ENCODE measurements around the gene TIAM2. TPM values are rescaled to one million over a fixed set of nuclear protein-coding genes. Genes with fewer than 3 reads are reported as not detected.
"Not testable (repeated sequence)": the region's sequence is repeated elsewhere in the genome, so short reads cannot be mapped to it uniquely, and the experiment has no call there.

The TIAM2 gene
- total RNA-seq, 2 donors from 2014 or later: 2.6 to 5.5 TPM

DNA sequence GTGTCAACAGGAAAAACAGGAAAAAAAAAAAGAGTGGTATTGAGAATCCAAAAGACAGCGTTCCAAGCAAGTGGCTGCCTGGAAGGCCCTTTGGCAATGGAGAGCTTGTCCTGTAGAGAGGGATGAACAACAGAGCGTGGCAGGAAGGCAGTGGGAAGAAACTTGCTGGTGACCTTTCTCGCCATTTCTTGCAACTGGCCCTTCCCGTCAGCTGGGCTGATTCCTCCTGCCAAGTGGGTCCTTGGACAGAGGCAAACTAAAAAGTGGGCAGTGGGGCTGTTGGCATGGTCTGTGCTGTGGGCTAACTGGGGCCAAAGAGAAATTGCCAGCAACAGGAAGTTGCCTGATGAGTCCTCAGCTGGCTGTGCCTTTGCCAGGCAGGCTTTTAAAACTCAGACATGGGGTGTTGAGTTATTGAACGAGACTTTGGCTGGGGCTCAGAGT, 224.8 kb downstream of the TIAM2 start:
- H3K4me1 Mint-ChIP-seq: peaks cover 6% of the 10 kb centered on the region
- H3K4me3 Mint-ChIP-seq: no peak overlapping the region
- no peaks in the 10 kb centered on the region for H3K36me3 Mint-ChIP-seq (ENCODE audit: low read depth)
- ATAC-seq (no peak), DNase-seq (no peak)
- peaks cover 34% of the 10 kb centered on the region for H3K27me3 Mint-ChIP-seq
- H3K9me3 ChIP-seq (ENCODE audit: control insufficient read depth, low read length, poor library complexity, severe bottlenecking): no peaks in the 10 kb centered on the region
- H3K27ac Mint-ChIP-seq: no peak overlapping the region

DNA sequence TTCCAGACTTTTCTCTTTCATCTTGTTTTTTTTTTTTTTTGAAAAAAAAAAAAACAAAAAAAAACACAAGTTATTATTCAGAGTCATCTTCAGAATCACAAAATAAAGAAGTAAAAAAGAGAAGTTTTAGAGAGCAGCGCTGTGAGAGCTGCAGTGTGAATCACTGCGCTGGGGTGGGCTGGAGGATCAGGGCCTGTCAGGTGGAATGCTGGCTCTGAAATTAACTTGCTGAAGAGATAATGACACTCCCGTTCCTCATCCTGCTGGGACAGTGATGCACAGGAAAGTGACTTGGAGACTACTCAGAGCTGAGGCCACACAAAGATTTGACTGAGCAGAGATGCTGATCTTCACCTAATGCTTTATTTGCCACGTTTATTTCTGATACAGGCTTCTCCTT, 226.0 kb downstream of the TIAM2 start:
- H3K27ac Mint-ChIP-seq: no peak overlapping the region
- no peak for ATAC-seq
- peaks cover 6% of the 10 kb centered on the region for H3K4me1 Mint-ChIP-seq
- no peaks in the 10 kb centered on the region for H3K36me3 Mint-ChIP-seq (ENCODE audit: low read depth)
- no peak for DNase-seq
- H3K27me3 Mint-ChIP-seq: peaks cover 34% of the 10 kb centered on the region
- H3K9me3 ChIP-seq (ENCODE audit: control insufficient read depth, low read length, poor library complexity, severe bottlenecking): no peaks in the 10 kb centered on the region
- H3K4me3 Mint-ChIP-seq: no peak overlapping the region

DNA sequence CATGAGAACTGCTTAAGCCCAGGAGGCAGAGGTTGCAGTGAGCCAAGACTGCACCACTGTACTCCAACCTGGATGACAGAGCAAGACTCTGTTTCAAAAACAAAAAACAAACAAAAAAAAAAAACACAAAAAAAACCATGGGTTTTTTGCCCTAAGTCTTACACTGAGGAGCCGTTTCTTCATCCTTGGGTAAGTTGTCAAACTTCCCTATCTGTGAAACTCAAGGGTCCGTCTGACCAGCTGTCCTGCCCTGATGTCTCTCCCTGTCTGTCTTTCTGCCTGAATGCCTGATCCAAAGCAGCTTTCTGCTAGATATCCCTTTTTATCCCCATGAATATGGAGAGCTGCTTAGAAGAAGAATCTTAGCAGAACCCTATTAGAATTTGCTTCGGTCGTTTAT, 227.4 kb downstream of the TIAM2 start:
- H3K27me3 Mint-ChIP-seq: peaks cover 32% of the 10 kb centered on the region
- no peaks in the 10 kb centered on the region for H3K36me3 Mint-ChIP-seq (ENCODE audit: low read depth)
- no peak overlapping the region for H3K27ac Mint-ChIP-seq
- DNase-seq: no peak
- H3K4me1 Mint-ChIP-seq: peaks cover 6% of the 10 kb centered on the region
- ATAC-seq: no peak
- H3K4me3 Mint-ChIP-seq: no peak overlapping the region
- H3K9me3 ChIP-seq (ENCODE audit: control insufficient read depth, low read length, poor library complexity, severe bottlenecking): no peaks in the 10 kb centered on the region

DNA sequence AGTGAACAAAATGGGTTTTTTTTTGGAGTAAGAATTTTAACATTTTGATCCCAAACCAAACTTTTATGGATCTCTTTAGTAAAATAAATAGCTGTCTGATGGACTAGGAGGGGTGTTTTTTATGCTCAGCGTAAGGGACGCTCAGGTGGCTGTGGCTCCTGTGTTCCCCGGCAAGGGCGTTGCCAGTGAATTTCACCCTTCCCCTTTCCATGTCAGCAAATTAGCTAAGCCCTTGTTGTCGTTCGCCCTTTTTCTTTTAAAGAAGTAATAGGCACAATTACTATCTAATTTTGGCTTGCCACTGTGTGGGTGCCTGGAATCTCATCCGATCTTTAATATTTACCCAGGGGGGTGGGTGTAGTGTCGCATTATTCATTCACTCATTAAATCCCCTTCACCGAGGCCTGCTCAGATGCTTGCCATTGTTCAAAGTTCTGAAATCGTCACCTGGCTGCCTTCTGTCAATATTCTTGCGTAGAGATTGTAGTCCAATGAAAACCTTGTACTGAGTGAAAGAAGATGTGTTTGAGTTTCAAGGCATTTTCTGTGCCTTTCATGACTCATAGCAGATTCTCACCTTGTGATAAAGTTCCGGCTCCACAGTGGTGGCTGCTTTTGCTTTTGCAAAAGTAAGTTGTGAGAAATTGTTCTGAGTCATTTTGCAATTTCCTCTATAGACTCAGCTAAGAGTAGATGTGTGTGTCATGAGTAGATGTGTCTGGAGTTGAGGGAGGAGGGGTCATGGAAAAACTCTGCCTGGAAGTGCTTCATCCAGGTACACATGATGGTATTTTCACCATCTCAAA, 228.7 kb downstream of the TIAM2 start:
- no peak overlapping the region for H3K4me3 Mint-ChIP-seq

DNA sequence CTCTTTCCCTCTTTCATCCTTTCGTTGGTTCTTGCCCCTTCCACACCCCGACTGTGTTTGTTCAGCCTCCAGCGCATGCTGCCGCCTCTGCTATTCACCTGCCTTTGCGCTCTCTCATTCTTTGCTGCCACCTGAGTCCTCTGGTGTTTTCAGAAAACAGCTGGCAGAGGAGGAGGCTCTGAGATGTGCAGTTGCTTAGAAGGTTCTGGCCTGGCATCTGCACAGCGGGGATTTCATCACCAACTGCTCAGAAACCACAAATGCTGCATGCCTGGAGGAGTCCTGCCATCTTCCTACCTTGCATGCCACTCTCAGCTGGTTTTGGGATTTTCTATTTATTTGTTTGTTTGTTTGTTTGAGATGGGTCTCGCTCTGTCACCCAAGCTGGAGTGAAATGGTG, 229.5 kb downstream of the TIAM2 start:
- no peak overlapping the region for H3K4me3 Mint-ChIP-seq
- no peaks in the 10 kb centered on the region for H3K9me3 ChIP-seq (ENCODE audit: control insufficient read depth, low read length, poor library complexity, severe bottlenecking)
- ATAC-seq: no peak
- no peak for DNase-seq
- no peak overlapping the region for H3K27ac Mint-ChIP-seq
- H3K4me1 Mint-ChIP-seq: peaks cover 4% of the 10 kb centered on the region
- H3K27me3 Mint-ChIP-seq: peaks cover 34% of the 10 kb centered on the region
- H3K36me3 Mint-ChIP-seq (ENCODE audit: low read depth): no peaks in the 10 kb centered on the region

More for the DNA sequence above, 228.7 kb downstream of the TIAM2 start:
- H3K27me3 Mint-ChIP-seq: peaks cover 37% of the 10 kb centered on the region
- ATAC-seq (peak; percentile 50), DNase-seq (no peak)
- no peaks in the 10 kb centered on the region for H3K9me3 ChIP-seq (ENCODE audit: control insufficient read depth, low read length, poor library complexity, severe bottlenecking)
- H3K27ac Mint-ChIP-seq: no peak overlapping the region
- H3K36me3 Mint-ChIP-seq (ENCODE audit: low read depth): no peaks in the 10 kb centered on the region
- H3K4me1 Mint-ChIP-seq: peaks cover 6% of the 10 kb centered on the region

DNA sequence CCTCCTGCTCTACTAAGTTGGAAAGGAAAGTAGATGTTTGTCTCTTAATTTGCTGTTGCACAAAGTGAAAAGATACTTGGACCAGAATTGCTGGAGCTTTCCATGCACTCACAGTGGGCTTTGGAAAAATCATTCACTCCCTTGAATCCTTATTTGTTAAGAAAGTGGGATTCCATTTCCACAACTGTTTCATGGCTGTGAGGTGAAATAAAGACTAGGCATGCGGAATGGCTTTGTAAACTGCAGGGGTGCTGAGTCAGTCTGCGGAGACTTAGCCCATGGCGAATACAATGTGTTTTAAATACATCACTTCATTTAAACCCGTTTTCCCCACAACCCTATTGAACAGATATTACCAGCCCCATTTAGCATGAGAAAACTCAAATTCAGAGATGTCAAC, 231.9 kb downstream of the TIAM2 start:
- no peaks in the 10 kb centered on the region for H3K9me3 ChIP-seq (ENCODE audit: control insufficient read depth, low read length, poor library complexity, severe bottlenecking)
- Mint-ChIP-seq H3K36me3 (ENCODE audit: low read depth) (no peaks in the 10 kb centered on the region), H3K27me3 (peaks cover 30% of the 10 kb centered on the region), H3K4me1 (peaks cover 4% of the 10 kb centered on the region), H3K4me3 (no peak overlapping the region), H3K27ac (no peak overlapping the region)
- ATAC-seq (no peak), DNase-seq (no peak)

DNA sequence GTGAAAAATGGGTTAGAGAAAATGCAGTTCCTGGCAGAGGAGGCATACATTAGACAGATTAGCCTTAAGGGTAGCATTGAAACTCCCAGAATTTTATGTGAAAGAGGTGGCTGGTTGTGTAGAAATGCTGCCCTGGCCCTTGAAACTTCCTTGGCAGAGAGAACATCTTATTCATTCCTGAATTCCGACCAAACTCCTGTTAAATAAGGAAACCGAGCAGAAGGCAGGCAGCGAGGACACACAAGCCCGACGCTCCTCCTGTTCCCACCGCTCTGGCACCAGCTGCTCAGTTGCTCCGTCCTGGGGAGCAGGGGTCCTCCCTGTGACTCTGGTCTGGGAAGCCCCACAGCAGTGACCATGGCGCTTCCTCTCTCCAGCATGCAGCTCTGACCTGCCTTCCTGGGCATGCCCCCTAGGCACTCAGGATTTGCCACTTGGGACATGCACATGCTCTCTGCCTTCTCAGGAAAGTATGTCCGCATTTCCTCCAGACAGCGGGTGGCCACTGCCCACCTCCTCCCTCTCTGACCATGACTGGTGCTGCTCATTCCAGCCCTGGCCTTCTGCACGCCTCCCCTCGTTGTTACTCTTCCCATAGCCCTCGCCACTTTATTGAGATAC, 233.5 kb downstream of the TIAM2 start:
- Mint-ChIP-seq H3K4me3 (no peak overlapping the region), H3K36me3 (ENCODE audit: low read depth) (no peaks in the 10 kb centered on the region), H3K4me1 (peaks cover 4% of the 10 kb centered on the region), H3K27me3 (peaks cover 29% of the 10 kb centered on the region), H3K27ac (no peak overlapping the region)
- no peak for ATAC-seq
- no peak for DNase-seq
- H3K9me3 ChIP-seq (ENCODE audit: control insufficient read depth, low read length, poor library complexity, severe bottlenecking): no peaks in the 10 kb centered on the region

DNA sequence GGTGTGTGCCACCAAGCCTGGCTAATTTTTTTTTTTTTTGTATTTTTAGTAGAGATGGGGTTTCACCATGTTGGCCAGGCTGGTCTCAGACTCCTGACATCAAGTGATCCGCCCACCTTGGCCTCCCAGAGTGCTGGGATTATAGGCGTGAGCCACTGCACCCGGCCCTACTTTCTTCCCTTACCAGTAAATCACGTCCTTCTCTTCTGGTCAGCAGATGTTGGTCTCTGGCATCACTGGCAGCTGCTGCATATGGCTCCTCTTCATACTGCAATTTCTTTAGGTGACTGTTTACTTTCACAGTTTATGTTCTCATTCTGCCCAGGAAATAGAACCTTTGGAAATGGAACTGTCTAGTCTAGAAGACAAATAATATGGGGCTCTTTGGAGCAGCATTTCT, 235.9 kb downstream of the TIAM2 start:
- H3K4me3 Mint-ChIP-seq; ATAC-seq; H3K27ac Mint-ChIP-seq; H3K4me1 Mint-ChIP-seq; H3K9me3 ChIP-seq (ENCODE audit: control insufficient read depth, low read length, poor library complexity, severe bottlenecking); H3K36me3 Mint-ChIP-seq (ENCODE audit: low read depth); DNase-seq: not testable (repeated sequence)
- H3K27me3 Mint-ChIP-seq: peaks cover 19% of the 10 kb centered on the region

DNA sequence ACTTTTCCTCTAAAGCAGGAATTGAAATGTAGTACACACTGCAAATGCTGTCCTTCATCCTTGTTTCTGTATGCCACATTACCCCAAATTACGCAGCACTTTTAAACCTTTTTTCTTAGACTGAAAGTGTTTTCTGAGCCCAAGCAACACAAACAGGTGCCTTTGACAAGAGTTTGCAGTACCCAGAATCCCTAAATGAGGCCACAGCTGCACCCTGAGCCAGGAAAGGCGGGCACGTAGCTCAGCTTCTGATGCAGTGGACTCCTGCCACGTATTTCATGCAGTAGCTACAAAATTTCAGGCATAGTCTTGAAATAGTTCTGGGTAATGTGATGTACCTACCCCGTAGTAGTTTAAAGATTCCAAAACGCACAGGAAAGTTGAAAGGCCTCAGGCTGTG, 237.7 kb downstream of the TIAM2 start:
- no peak overlapping the region for H3K27ac Mint-ChIP-seq
- no peak overlapping the region for H3K4me3 Mint-ChIP-seq
- H3K4me1 Mint-ChIP-seq: peaks cover 3% of the 10 kb centered on the region
- H3K36me3 Mint-ChIP-seq (ENCODE audit: low read depth): no peaks in the 10 kb centered on the region
- ATAC-seq: no peak
- H3K9me3 ChIP-seq (ENCODE audit: control insufficient read depth, low read length, poor library complexity, severe bottlenecking): no peaks in the 10 kb centered on the region
- H3K27me3 Mint-ChIP-seq: peaks cover 8% of the 10 kb centered on the region
- no peak for DNase-seq

DNA sequence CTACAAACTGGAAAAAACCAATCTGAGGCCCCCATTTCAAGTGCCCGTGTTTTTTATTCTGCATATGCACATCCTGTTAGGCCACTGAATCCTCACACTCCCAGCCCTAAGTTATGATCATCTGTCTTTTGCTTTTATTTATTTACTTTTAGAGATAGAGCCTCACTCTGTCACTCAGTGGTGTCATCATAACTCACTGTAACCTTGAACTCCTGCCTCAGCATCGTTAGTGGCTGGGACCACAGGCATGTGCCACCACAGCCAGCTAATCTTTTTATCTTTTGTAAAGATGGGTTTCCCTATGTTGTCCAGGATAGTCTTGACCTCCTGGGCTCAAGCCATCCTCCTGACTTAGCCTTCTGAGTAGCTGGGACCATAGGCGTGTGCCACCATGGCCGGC, 239.1 kb downstream of the TIAM2 start:
- H3K9me3 ChIP-seq (ENCODE audit: control insufficient read depth, low read length, poor library complexity, severe bottlenecking): no peaks in the 10 kb centered on the region

DNA sequence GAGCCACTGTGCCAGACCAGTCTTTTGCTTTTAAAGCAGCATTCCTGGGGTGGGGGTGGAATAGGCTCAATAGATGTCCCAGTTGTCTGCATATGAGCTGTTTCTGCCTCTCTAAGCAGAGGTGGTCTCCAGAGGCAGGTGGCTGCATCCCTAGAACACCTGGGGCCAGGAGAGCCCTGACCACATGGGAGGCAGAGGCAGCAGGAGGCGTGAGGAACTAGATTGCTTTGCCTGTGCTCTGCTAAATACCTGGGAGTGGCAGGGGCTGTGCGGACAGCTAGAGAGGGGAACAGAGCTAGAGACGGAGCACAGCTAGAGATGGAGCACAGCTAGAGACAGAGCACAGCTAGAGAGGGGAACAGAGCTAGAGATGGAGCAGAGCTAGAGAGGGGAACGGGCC, 239.6 kb downstream of the TIAM2 start:
- H3K27ac Mint-ChIP-seq: no peak overlapping the region
- H3K27me3 Mint-ChIP-seq: no peaks in the 10 kb centered on the region
- H3K4me3 Mint-ChIP-seq: no peak overlapping the region
- ATAC-seq (no peak), DNase-seq (no peak)
- H3K4me1 Mint-ChIP-seq: peaks cover 3% of the 10 kb centered on the region
- H3K9me3 ChIP-seq (ENCODE audit: control insufficient read depth, low read length, poor library complexity, severe bottlenecking): no peaks in the 10 kb centered on the region
- no peaks in the 10 kb centered on the region for H3K36me3 Mint-ChIP-seq (ENCODE audit: low read depth)

More for the DNA sequence above, 239.1 kb downstream of the TIAM2 start:
- no peak for ATAC-seq
- no peak for DNase-seq
- H3K4me1 Mint-ChIP-seq: peaks cover 3% of the 10 kb centered on the region
- H3K27ac Mint-ChIP-seq: no peak overlapping the region
- no peak overlapping the region for H3K4me3 Mint-ChIP-seq
- no peaks in the 10 kb centered on the region for H3K36me3 Mint-ChIP-seq (ENCODE audit: low read depth)
- H3K27me3 Mint-ChIP-seq: peaks cover 2% of the 10 kb centered on the region

DNA sequence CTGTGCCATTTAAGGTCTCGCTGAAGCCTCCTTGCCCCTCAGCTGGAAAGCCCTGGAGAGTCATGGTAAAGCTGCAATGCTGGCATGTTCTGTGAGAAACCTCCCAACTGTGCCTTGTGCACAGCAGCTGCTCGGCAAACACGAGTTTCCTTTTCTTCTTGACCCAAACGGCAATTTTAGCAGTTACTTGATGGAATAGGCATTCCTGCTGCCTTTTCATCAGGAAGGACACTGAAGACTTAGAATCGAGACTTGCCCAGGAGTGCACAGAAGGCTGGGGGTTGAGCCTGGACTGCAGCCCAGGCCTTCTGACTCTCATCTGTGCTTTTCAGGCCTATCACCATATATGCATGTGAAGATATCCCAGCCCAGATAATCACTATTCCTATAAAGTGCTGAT, 240.0 kb downstream of the TIAM2 start:
- no peak overlapping the region for H3K4me3 Mint-ChIP-seq
- H3K27ac Mint-ChIP-seq: no peak overlapping the region
- DNase-seq (no peak), ATAC-seq (no peak)
- peaks cover 3% of the 10 kb centered on the region for H3K4me1 Mint-ChIP-seq
- no peaks in the 10 kb centered on the region for H3K9me3 ChIP-seq (ENCODE audit: control insufficient read depth, low read length, poor library complexity, severe bottlenecking)
- H3K27me3 Mint-ChIP-seq: peaks cover 4% of the 10 kb centered on the region
- no peaks in the 10 kb centered on the region for H3K36me3 Mint-ChIP-seq (ENCODE audit: low read depth)

DNA sequence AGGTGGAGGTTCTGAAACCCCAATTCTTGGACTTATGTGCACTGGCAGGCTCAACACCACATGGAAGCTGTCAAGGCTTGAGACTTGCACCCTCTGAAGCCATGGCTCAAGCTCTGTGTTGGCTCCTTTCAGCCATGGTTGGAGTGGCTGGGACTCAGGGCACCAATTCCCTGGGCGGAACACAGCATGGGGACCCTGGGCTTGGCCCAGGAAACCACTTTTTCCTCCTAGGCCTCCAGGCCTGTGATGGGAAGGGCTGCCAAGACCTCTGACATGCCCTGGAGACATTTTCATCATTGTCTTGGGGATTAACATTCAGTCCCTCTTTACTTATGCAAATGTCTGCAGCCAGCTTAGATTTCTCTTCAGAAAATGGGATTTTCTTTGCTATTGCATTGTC, 242.5 kb downstream of the TIAM2 start:
- Mint-ChIP-seq H3K36me3 (ENCODE audit: low read depth) (no peaks in the 10 kb centered on the region), H3K4me3 (no peak overlapping the region), H3K27ac (no peak overlapping the region), H3K27me3 (peaks cover 9% of the 10 kb centered on the region), H3K4me1 (peaks cover 3% of the 10 kb centered on the region)
- H3K9me3 ChIP-seq (ENCODE audit: control insufficient read depth, low read length, poor library complexity, severe bottlenecking): no peaks in the 10 kb centered on the region
- DNase-seq: no peak
- ATAC-seq: no peak

Measured in T-helper 17 cell (primary cell).